AG04450 (cell line): ENCODE data around the gene CDH4. TPM values are rescaled to one million over a fixed set of nuclear protein-coding genes. Genes with fewer than 3 reads are reported as not detected.

Experiments
- CTCF ChIA-PET: fragments of 300-600, 350-600 bp; formaldehyde crosslinking; extraction: SDS; loops from one replicate; lab custom pipeline; 2022; ENCODE audit warnings: antibody characterized with exemption, inconsistent platforms; lab: Charles Lee
- POLR2A ChIA-PET: fragments of 350-600 bp; formaldehyde crosslinking; extraction: SDS; loops from one replicate; lab custom pipeline; 2021; ENCODE audit warnings: antibody characterized with exemption, inconsistent platforms; lab: Yijun Ruan, JAX
- DNase-seq: peaks from one replicate; pipeline ENCODE4 v3.0.0-alpha.2; 2011; ENCODE audit warnings: low read depth, low spot score
- H3K27ac ChIP-seq: one replicate; pipeline ENCODE4 v1.5.1; 2012; ENCODE audit warnings: low read depth, low read length, control low read depth
- H3K27me3 ChIP-seq: one replicate; pipeline ENCODE4 v1.6.0; 2012; ENCODE audit warnings: low read length; ENCODE audit not compliant: control insufficient read depth, insufficient read depth
- H3K4me3 ChIP-seq: 2 replicates; pipeline ENCODE4 v1.5.1; 2011; ENCODE audit warnings: mild to moderate bottlenecking, low read depth, low read length, control low read depth
- H3K9me3 ChIP-seq: 2 replicates; pipeline ENCODE4 v1.5.1; 2012; ENCODE audit warnings: low read length; ENCODE audit not compliant: control insufficient read depth, insufficient read depth
- CTCF ChIP-seq: IDR thresholded peaks from 2 replicates; pipeline ENCODE4 v1.5.1; 2011; ENCODE audit warnings: low read depth, low read length, control low read depth, inconsistent platforms
- polyA plus RNA-seq: library from polyadenylated mRNA; depleted of rRNA; stranded (reverse); fragments of >200 nt; gene quantifications from 2 replicates; pipeline ENCODE4 v1.2.3, GENCODE V29; 2011

CDH4 gene
- polyA plus RNA-seq, 1 experiment = 1.6 TPM

GRCh38 chr20:61521687-61522420 lies 269.8 kb downstream of the CDH4 start:
- H3K27ac ChIP-seq = no peak overlapping the region
- POLR2A ChIA-PET = no interaction called here
- CTCF ChIA-PET = no interaction called here
- H3K27me3 ChIP-seq = no peaks in the 10 kb centered on the region
- no peak for DNase-seq
- H3K4me3 ChIP-seq = no peak overlapping the region
- TF ChIP-seq CTCF = no peak
- no peaks in the 10 kb centered on the region; the same call in 1 of the 2 replicates for H3K9me3 ChIP-seq

- H3K4me3 ChIP-seq = no peak overlapping the region
- H3K27me3 ChIP-seq = no peaks in the 10 kb centered on the region
- ChIA-PET CTCF (no interaction called here), POLR2A (no interaction called here)
- no peak for TF ChIP-seq CTCF
- DNase-seq = no peak
- H3K9me3 ChIP-seq = no peaks in the 10 kb centered on the region; the same call in 1 of the 2 replicates
- no peak overlapping the region for H3K27ac ChIP-seq
Measured at GRCh38 chr20:61522498-61523090, 270.5 kb downstream of the CDH4 start.

GRCh38 chr20:61523145-61523544 lies 271.1 kb downstream of the CDH4 start:
- ChIA-PET POLR2A (no interaction called here), CTCF (no interaction called here)
- Histone ChIP-seq H3K27ac (no peak overlapping the region), H3K27me3 (no peaks in the 10 kb centered on the region), H3K9me3 (no peaks in the 10 kb centered on the region; the same call in 1 of the 2 replicates), H3K4me3 (no peak overlapping the region)
- no peak for TF ChIP-seq CTCF
- no peak for DNase-seq

GRCh38 chr20:61524951-61525666 lies 273.0 kb downstream of the CDH4 start:
- POLR2A ChIA-PET = no interaction called here
- Histone ChIP-seq H3K4me3 (no peak overlapping the region), H3K27ac (no peak overlapping the region), H3K9me3 (no peaks in the 10 kb centered on the region; the same call in 1 of the 2 replicates), H3K27me3 (no peaks in the 10 kb centered on the region)
- CTCF ChIA-PET = interaction anchor here (0.5 kb wide), 1 partner anchor 262 kb away, joined by 3 read pairs; no protein-coding TSS in a partner anchor
- TF ChIP-seq CTCF = no peak
- no peak for DNase-seq
